Stimulated activated CD8-positive, alpha-beta memory T cell treated with anti-CD3 and anti-CD28 coated beads, Interleukin-2, amount 100 ng/mL, for 48 hours (primary cell): ENCODE results near the gene ARMH2.
"Not testable (repeated sequence)": the region's sequence is repeated elsewhere in the genome, so short reads cannot be mapped to it uniquely, and the experiment has no call there.

Experiments used
- DNase-seq, 2 donors: peaks; one replicate each; pipeline ENCODE4 v3.0.0-alpha.2; 2020; ENCODE audit warnings: low read depth in 2 of 2

Gene ARMH2

GRCh38 chr6:24818346-24818745, 19.6 kb upstream of the ARMH2 start:
- DNase-seq: no peak

GRCh38 chr6:24809728-24810127, 11.0 kb upstream of the ARMH2 start:
- DNase-seq: no peak

- no peak for DNase-seq
These were observed 8.9 kb upstream of the ARMH2 start for GRCh38 chr6:24807584-24807983.

- no peak for DNase-seq
These were observed 3.7 kb upstream of the ARMH2 start for GRCh38 chr6:24802271-24803059.

- no peak for DNase-seq
These were observed 811 bp upstream of the ARMH2 start for GRCh38 chr6:24799541-24799915.

GRCh38 chr6:24797596-24798216, 1.0 kb downstream of the ARMH2 start:
- DNase-seq: no peak

GRCh38 chr6:24796616-24797290, 2.0 kb downstream of the ARMH2 start:
- no peak for DNase-seq

GRCh38 chr6:24795106-24795505, 3.6 kb downstream of the ARMH2 start:
- no peak for DNase-seq

GRCh38 chr6:24788031-24788665, 10.6 kb downstream of the ARMH2 start:
- DNase-seq: no peak

- DNase-seq: no peak
These were observed 18.5 kb downstream of the ARMH2 start for GRCh38 chr6:24780206-24780605.

GRCh38 chr6:24779416-24780016, 19.2 kb downstream of the ARMH2 start:
- DNase-seq: no peak

- DNase-seq: no peak
These were observed 19.8 kb downstream of the ARMH2 start for GRCh38 chr6:24778878-24779277.

GRCh38 chr6:24778121-24778520, 20.6 kb downstream of the ARMH2 start:
- DNase-seq: no peak

- no peak for DNase-seq
These were observed 21.5 kb downstream of the ARMH2 start for GRCh38 chr6:24777227-24777626.

GRCh38 chr6:24775520-24776058, 23.1 kb downstream of the ARMH2 start:
- no peak for DNase-seq

GRCh38 chr6:24774696-24775519, 23.8 kb downstream of the ARMH2 start, which contains the start of gene GMNN:
Gene GMNN, plus strand, starts transcription at chr6:24774937. Its CDS starts 2,310 bp downstream, at chr6:24777247.
- peak; percentile 99 for DNase-seq

- no peak for DNase-seq
These were observed 30.4 kb downstream of the ARMH2 start for GRCh38 chr6:24768361-24768760.

- no peak for DNase-seq
These were observed 31.8 kb downstream of the ARMH2 start for GRCh38 chr6:24766680-24767462.

GRCh38 chr6:24765968-24766367, 32.7 kb downstream of the ARMH2 start:
- DNase-seq: not testable (repeated sequence)
